Measurements from ENCODE around the gene CLCN3. TPM values are rescaled to one million over a fixed set of nuclear protein-coding genes. Genes with fewer than 3 reads are reported as not detected.

CLCN3 gene
- total RNA-seq, 2 experiments from 2014 or later: 17.8 to 42.0 TPM

DNA sequence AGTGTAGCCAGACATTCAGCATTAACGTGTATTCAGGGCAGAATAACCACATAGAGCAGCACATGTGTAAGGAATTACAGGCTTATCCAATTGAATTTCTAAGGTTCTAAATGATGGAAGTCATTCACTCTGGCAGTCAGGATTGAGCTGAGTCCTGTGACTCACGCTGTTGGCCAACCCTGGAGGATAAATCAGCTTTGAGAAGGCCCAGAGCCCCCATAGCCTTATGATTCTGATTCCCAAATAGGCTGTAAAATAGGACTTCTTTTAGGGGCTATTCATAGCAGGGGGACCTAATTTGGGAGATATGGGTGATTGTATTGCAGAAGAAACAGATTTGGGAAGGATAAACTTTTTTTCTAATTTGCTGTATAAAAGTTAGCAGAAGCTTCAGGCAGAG lies 145.5 kb downstream of the CLCN3 start:
- POLR2A ChIA-PET: interaction anchor here (1.8 kb wide), 1 partner anchor 9 kb away, joined by 4 read pairs; no protein-coding TSS in a partner anchor
- intact Hi-C loops (cut with micrococcal nuclease; ENCODE audit: unreplicated experiment): no loop called here
- no TSS peak for BruUV-seq (replicated peaks)

GRCh38 chr4:169766741-169767140 lies 146.4 kb downstream of the CLCN3 start:
- Histone ChIP-seq H3K9me3 (ENCODE audit: low read length) (no peaks in the 10 kb centered on the region), H3K79me2 (ENCODE audit: insufficient read depth, low read depth, low read length) (no peaks in the 10 kb centered on the region), H3K27ac (ENCODE audit: low read depth, low read length, poor library complexity, severe bottlenecking) (no peak overlapping the region), H3K9me2 (ENCODE audit: insufficient read depth, low read length) (no peaks in the 10 kb centered on the region), H3K4me1 (ENCODE audit: insufficient read depth, low read length, poor library complexity, severe bottlenecking) (no peaks in the 10 kb centered on the region), H3K4me3 (ENCODE audit: low read depth, low read length, poor library complexity, severe bottlenecking) (no peak overlapping the region), H4K20me1 (ENCODE audit: insufficient read depth, low read length) (no peaks in the 10 kb centered on the region), H3K36me3 (ENCODE audit: insufficient read depth, low read length) (no peaks in the 10 kb centered on the region), H2AFZ (ENCODE audit: low read length) (no peak overlapping the region), H3K4me2 (ENCODE audit: low read length) (no peak overlapping the region)
- ChIA-PET POLR2A (interaction anchor here (1.8 kb wide), 1 partner anchor 10 kb away, joined by 4 read pairs; no protein-coding TSS in a partner anchor), CTCF (ENCODE audit: unreplicated experiment) (no interaction called here)
- no TSS peak for BruUV-seq (replicated peaks)
- TF ChIP-seq EZH2phosphoT487 (IDR thresholded peaks at IDR 0.05; ENCODE audit: borderline replicate concordance, low read depth, low read length) (no peak), CTCF (conservative IDR thresholded peaks at IDR 0.05; ENCODE audit: low read length) (no peak)
- intact Hi-C loops (cut with micrococcal nuclease; ENCODE audit: unreplicated experiment): no loop called here
- no peak for DNase-seq (ENCODE audit: low spot score)

More for the DNA sequence above, 145.5 kb downstream of the CLCN3 start:
- DNase-seq (ENCODE audit: low spot score): no peak
- no peak overlapping the region for H2AFZ ChIP-seq (ENCODE audit: low read length)
- H3K9me2 ChIP-seq (ENCODE audit: insufficient read depth, low read length): no peaks in the 10 kb centered on the region
- H3K27ac ChIP-seq (ENCODE audit: low read depth, low read length, poor library complexity, severe bottlenecking): no peak overlapping the region
- H4K20me1 ChIP-seq (ENCODE audit: insufficient read depth, low read length): no peaks in the 10 kb centered on the region
- no peaks in the 10 kb centered on the region for H3K79me2 ChIP-seq (ENCODE audit: insufficient read depth, low read depth, low read length)
- H3K4me3 ChIP-seq (ENCODE audit: low read depth, low read length, poor library complexity, severe bottlenecking): no peak overlapping the region
- CTCF ChIA-PET (ENCODE audit: unreplicated experiment): no interaction called here
- no peaks in the 10 kb centered on the region for H3K4me1 ChIP-seq (ENCODE audit: insufficient read depth, low read length, poor library complexity, severe bottlenecking)
- no peaks in the 10 kb centered on the region for H3K36me3 ChIP-seq (ENCODE audit: insufficient read depth, low read length)
- H3K4me2 ChIP-seq (ENCODE audit: low read length): no peak overlapping the region
- TF ChIP-seq EZH2phosphoT487 (IDR thresholded peaks at IDR 0.05; ENCODE audit: borderline replicate concordance, low read depth, low read length): no peak
- no peak for TF ChIP-seq CTCF (conservative IDR thresholded peaks at IDR 0.05; ENCODE audit: low read length)
- no peaks in the 10 kb centered on the region for H3K9me3 ChIP-seq (ENCODE audit: low read length)

DNA sequence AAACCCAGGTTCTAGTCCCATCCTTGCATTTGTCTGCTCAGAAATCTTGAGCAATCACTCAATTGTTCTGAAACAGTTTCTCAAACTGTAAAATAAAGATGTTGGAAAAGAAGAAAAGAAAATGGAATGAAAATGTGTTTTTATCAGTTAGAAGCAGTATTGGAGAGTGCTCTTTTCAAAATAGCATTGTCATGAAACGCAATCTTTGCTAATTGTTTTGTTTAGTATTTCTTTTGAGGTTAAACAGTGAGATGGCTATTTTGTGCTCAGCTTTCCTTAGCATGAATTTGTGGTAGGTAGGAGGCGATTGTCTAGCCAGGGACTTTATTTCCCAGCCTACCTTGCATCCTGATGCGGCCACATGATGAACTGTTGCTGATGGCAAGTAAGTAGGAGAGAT lies 148.0 kb downstream of the CLCN3 start:
- H3K9me2 ChIP-seq (ENCODE audit: insufficient read depth, low read length): no peaks in the 10 kb centered on the region
- no peaks in the 10 kb centered on the region for H3K4me1 ChIP-seq (ENCODE audit: insufficient read depth, low read length, poor library complexity, severe bottlenecking)
- no peaks in the 10 kb centered on the region for H3K9me3 ChIP-seq (ENCODE audit: low read length)
- CTCF ChIA-PET (ENCODE audit: unreplicated experiment): no interaction called here
- no peak for DNase-seq (ENCODE audit: low spot score)
- H3K36me3 ChIP-seq (ENCODE audit: insufficient read depth, low read length): no peaks in the 10 kb centered on the region
- H3K4me2 ChIP-seq (ENCODE audit: low read length): no peak overlapping the region
- BruUV-seq (replicated peaks): no TSS peak
- H3K27ac ChIP-seq (ENCODE audit: low read depth, low read length, poor library complexity, severe bottlenecking): no peak overlapping the region
- POLR2A ChIA-PET: no interaction called here
- no peak overlapping the region for H3K4me3 ChIP-seq (ENCODE audit: low read depth, low read length, poor library complexity, severe bottlenecking)
- H2AFZ ChIP-seq (ENCODE audit: low read length): no peak overlapping the region
- H3K79me2 ChIP-seq (ENCODE audit: insufficient read depth, low read depth, low read length): no peaks in the 10 kb centered on the region
- no peaks in the 10 kb centered on the region for H4K20me1 ChIP-seq (ENCODE audit: insufficient read depth, low read length)
- intact Hi-C loops (cut with micrococcal nuclease; ENCODE audit: unreplicated experiment): no loop called here
- TF ChIP-seq CTCF (conservative IDR thresholded peaks at IDR 0.05; ENCODE audit: low read length): no peak
- no peak for TF ChIP-seq EZH2phosphoT487 (IDR thresholded peaks at IDR 0.05; ENCODE audit: borderline replicate concordance, low read depth, low read length)

Measured in OCI-LY7 (cell line).